GM18909 (cell line): ENCODE measurements around the gene GLRX5.
A peak's percentile ranks its signal among the peaks of the same experiment; 100 is the strongest.
"Not testable (repeated sequence)": the region's sequence is repeated elsewhere in the genome, so short reads cannot be mapped to it uniquely, and the experiment has no call there.

Experiments used
- ATAC-seq: cut with Tn5 transposase; IDR thresholded peaks from one replicate; pipeline ENCODE4 v1.9.1; 2021; ENCODE audit warnings: mild to moderate bottlenecking; ENCODE audit not compliant: unreplicated experiment, poor library complexity

The GLRX5 gene

GRCh38 chr14:95549656-95550585 is 15.1 kb downstream of the GLRX5 start:
- no peak for ATAC-seq

- no peak for ATAC-seq
Measured at GRCh38 chr14:95551435-95551834, 16.6 kb downstream of the GLRX5 start.

GRCh38 chr14:95553141-95553540 is 18.3 kb downstream of the GLRX5 start:
- ATAC-seq = no peak

- ATAC-seq = no peak
Measured at GRCh38 chr14:95555053-95555452, 20.2 kb downstream of the GLRX5 start.

GRCh38 chr14:95557291-95557690 is 22.4 kb downstream of the GLRX5 start:
- ATAC-seq = no peak

GRCh38 chr14:95557832-95558231 is 23.0 kb downstream of the GLRX5 start:
- ATAC-seq = no peak

- ATAC-seq = no peak
Measured at GRCh38 chr14:95559203-95559602, 24.4 kb downstream of the GLRX5 start.

- peak; percentile 87 for ATAC-seq
Measured at GRCh38 chr14:95561001-95561412, 26.2 kb downstream of the GLRX5 start.

GRCh38 chr14:95562892-95563685 is 28.2 kb downstream of the GLRX5 start:
- no peak for ATAC-seq

- no peak for ATAC-seq
Measured at GRCh38 chr14:95564060-95564459, 29.2 kb downstream of the GLRX5 start.

GRCh38 chr14:95569440-95569839 is 34.6 kb downstream of the GLRX5 start:
- no peak for ATAC-seq

GRCh38 chr14:95573313-95573712 is 38.5 kb downstream of the GLRX5 start:
- no peak for ATAC-seq

- no peak for ATAC-seq
Measured at GRCh38 chr14:95575840-95576473, 41.1 kb downstream of the GLRX5 start.

- ATAC-seq = peak; percentile 98
Measured at GRCh38 chr14:95577067-95577800, 42.4 kb downstream of the GLRX5 start.

GRCh38 chr14:95577870-95578269 is 43.0 kb downstream of the GLRX5 start:
- ATAC-seq = no peak

- ATAC-seq = not testable (repeated sequence)
Measured at GRCh38 chr14:95583836-95584617, 49.2 kb downstream of the GLRX5 start.

GRCh38 chr14:95585953-95586620 is 51.2 kb downstream of the GLRX5 start:
- no peak for ATAC-seq

GRCh38 chr14:95591182-95591581 is 56.3 kb downstream of the GLRX5 start:
- not testable (repeated sequence) for ATAC-seq
